ENCODE measurements around the gene TTLL4.

The TTLL4 gene

GRCh38 chr2:218671654-218672566 is 38.7 kb upstream of the TTLL4 start, which contains the start of the genes RNF25 and STK36:
TSS of gene RNF25 (minus strand) at chr2:218672002. CDS start at chr2:218671970, 32 bp downstream.
TSS of gene STK36 (plus strand) at chr2:218672086. CDS start at chr2:218672830, 744 bp downstream.
- TF ChIP-seq CTCF (IDR thresholded peaks at IDR 0.05; ENCODE audit: low read depth, low read length), result no peak
- DNase-seq (ENCODE audit: extremely low read depth, low read depth), result peak; percentile 68

GRCh38 chr2:218679119-218679518 is 31.5 kb upstream of the TTLL4 start:
- TF ChIP-seq CTCF (IDR thresholded peaks at IDR 0.05; ENCODE audit: low read depth, low read length), result no peak
- no peak for DNase-seq (ENCODE audit: extremely low read depth, low read depth)

GRCh38 chr2:218680061-218680460 is 30.6 kb upstream of the TTLL4 start:
- no peak for TF ChIP-seq CTCF (IDR thresholded peaks at IDR 0.05; ENCODE audit: low read depth, low read length)
- no peak for DNase-seq (ENCODE audit: extremely low read depth, low read depth)

DNA sequence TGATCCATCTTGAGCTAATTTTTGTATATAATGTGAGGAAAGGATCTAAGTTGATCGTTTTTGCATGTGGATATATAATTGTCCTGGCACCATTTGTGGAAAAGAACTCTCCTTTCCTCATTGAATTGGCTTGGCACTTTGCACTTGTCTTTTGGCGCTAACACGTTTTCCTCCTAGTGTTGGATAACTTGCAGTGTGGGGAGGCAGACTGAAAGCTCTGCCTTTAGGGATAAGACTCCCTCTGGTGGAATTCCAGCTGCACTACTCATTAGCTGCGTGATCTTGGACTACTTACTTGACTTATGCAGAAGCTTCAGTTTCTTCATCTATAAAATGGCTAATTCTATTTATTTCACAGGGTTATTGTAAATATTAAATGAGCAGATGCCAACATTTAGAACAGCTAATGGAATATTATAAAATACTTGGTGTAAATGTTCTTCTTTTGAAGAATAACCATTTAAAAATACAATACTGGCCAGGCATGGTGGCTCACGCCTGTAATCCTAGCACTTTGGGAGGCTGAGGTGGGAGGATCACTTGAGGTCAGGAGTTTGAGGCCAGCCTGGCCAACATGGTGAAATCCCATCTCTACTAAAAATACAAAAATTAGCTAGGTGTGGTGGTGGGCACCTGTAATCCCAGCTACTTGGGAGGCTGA is 23.1 kb upstream of the TTLL4 start:
- peak; percentile 89 for TF ChIP-seq CTCF (IDR thresholded peaks at IDR 0.05; ENCODE audit: low read depth, low read length)
- peak; percentile 49 for DNase-seq (ENCODE audit: extremely low read depth, low read depth)

- DNase-seq (ENCODE audit: extremely low read depth, low read depth), result no peak
- TF ChIP-seq CTCF (IDR thresholded peaks at IDR 0.05; ENCODE audit: low read depth, low read length), result no peak
Observed at GRCh38 chr2:218691234-218691633, 19.4 kb upstream of the TTLL4 start.

DNA sequence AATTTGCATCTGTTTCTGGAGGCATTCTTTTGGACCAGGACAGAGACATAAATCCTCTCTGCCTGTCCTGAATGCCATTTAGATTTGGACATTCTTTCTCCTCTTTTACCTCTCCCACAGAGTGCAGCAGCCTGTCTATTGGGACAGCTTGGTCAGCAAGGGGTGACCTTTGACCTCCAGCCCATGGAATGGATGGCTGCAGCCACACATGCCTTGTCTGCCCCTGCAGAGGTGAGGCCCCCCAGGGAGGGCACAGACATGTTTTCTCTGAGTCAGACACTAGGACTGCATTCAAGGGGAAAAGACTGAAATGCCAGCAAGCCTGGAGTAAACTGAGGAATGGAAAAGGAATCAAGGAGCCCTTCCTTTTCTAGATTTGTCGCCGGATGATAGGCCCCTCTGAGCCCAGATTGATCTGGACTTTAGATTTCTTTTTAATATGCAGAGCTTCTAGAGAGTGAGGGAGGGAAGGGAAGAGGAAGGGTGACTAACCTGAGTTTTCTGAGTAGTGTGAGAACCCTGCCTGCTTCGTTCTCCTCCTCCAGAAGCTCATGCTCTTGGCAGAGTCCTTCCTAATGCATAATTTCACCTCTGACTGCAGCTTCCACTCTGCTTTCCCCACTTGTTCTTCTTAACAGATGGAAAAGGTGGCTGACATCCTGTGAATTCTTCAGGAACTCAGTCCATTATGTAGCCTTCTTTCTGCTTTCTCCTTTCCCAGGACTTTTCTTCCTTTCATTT is 16.1 kb upstream of the TTLL4 start:
- no peak for DNase-seq (ENCODE audit: extremely low read depth, low read depth)
- no peak for TF ChIP-seq CTCF (IDR thresholded peaks at IDR 0.05; ENCODE audit: low read depth, low read length)
